HS-27A (cell line): ENCODE measurements around the gene CPNE1.

Experiments used
- DNase-seq: peaks from one replicate; pipeline ENCODE4 v3.0.0-alpha.2; 2012; ENCODE audit warnings: low read depth, missing footprints

The CPNE1 gene

DNA sequence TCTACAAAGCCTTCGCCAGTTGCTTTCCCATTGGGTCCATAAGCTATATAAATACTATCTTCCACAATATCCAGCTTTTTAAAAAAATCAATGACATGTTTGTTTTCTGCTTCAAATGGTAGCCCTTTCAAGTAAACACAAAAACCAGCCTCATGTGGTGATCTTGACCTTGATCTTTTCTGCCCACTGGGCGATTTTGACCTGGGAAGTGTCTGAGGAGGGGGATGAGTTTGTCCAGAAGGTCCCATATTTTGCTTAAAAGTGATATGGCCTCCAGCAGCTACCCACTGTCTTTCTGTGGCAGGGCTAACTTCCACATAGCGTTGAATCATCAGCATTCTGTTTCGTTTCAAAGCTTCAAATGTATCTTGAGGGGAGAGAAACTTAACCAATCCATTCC lies 10.8 kb downstream of the CPNE1 start:
- DNase-seq, result no peak

DNA sequence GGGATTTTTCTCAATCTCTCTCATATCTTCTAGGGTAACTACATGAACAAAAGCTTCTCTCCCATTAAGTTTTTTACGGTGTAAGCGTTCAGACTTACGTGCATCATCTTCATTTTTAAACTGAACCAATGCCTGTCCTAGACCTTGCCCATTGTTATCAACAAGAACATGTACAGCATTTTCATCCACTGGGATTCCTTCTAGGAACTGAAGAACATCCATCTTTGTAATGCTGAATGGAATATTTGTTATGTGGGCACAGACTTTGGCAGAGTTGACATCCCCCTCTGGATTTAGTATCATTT lies 11.3 kb downstream of the CPNE1 start:
- DNase-seq, result no peak

DNA sequence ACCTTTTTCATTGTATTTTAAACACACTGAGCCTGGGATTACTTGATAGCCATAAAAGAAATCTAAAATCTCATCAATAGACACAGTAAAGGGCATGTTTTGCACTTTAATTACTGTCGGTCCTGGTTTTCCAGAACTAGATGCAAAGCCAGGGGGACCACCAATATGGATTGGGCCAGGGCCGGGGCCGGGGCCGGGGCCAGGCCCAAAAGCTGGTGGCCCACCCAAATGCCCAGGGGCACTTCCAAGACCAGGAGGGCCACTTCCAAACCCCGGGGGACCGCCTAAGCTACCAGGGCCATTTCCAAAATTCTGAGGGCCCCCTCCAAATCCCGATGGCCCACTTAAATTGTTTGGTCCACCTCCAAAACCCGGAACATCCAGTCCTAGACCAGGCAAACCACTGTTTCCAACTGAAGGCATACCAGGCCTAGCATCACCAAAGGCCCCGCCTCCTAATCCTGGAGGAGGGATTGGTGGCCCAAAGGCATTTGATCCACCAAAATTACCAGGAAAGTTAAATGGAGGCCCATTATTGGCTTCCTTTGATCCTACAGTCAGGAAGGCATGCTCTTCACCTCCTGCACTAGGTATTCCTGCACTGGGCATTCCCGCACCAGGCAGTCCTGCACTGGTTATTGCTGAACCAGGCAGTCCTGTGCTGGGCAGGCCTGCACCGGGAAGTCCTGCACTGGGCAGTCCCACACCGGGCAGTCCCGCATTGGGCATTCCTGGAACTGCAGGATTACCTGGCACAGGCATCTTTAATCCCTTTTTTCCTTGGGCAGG lies 11.9 kb downstream of the CPNE1 start:
- no peak for DNase-seq

DNA sequence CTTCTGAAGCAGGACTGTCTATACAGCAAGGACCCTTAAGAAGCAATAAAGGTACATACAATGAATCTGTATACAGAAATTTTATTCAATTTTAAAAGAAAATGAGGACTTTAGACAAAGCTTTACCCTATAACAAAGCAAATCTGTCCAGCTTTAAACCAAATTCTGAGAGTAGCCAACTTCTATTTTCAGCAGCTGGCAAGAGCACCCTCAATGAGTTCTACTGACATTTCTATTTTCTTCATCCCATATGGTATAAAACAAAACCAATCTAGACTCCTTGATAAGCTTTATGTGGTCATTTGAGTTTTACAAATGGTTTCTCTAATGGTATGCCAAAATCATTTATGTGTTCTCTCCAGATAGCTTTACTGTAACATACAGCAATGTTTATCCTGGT lies 12.7 kb downstream of the CPNE1 start:
- no peak for DNase-seq

DNA sequence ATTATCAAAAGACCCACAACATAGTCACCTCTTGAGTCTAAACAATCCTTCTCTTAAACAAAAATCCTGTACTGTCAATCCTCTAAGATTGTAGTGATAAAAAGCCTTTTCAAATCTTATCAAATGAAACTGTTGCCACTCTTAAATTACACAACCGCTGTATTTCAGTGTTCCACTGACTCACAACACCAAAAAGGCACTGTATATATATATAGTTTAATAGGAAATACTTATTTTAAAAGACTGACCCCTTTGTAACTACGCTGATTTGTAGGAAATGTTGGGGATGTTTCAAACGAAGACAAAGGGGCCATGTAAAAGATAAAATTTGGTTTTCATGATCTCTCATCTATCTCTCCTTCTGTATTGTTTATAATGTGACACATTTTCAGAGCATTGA lies 14.1 kb downstream of the CPNE1 start:
- no peak for DNase-seq

DNA sequence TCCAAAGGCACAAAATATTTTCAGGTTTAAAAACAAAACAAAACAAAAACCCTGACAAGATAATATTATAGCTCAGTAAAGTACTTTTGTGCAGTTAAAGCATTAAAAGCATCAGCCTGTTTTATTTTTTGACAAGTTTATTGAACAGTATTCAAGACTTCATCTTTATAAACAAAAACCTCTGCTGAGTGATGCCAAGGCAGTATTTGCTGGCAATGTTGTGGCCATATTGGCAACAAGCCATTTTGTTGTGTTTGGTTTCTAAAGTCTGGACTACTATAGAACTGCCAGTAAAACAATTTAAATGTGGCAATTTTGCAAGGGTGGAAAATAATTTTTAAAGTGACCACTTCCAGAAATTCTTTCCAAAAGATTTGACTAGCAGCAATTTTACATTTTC lies 15.9 kb downstream of the CPNE1 start:
- no peak for DNase-seq

DNA sequence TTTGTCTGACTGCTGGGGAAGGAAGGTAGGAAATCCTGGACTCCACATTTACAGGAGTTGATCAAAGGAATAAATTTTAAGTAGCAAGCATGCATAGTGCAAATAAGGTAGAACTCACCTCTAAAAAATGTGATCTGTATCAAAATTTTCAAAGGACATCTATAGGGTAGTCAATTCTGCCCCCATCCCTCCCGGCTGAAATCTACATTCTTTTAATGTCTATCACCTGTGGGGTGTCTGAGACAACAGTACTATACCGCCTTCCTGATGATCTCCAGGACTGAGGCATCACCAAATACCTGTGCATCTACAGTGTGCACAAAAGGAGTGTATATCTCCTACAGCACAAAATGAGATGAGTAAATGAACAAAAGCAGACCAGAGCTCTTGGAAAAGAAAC lies 19.9 kb downstream of the CPNE1 start:
- DNase-seq, result no peak

DNA sequence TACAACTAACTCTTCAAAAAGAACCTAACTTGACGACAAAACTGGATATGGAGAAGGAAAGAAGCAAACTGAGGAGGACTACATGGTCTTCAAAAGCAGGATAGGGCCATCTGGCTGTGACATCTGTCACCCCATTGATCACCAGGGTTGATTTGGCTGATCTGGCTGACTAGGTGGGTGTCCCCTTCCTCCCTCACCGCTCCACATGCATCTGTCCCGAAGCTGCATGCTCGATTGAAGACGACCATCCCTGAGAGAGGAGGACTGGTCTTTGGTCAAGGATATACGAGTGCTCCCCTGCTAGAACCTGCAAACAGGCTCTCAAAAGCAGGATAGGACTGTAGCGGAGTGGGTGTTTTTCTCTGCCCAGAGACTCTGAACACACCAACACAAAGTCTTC lies 21.7 kb downstream of the CPNE1 start:
- no peak for DNase-seq

DNA sequence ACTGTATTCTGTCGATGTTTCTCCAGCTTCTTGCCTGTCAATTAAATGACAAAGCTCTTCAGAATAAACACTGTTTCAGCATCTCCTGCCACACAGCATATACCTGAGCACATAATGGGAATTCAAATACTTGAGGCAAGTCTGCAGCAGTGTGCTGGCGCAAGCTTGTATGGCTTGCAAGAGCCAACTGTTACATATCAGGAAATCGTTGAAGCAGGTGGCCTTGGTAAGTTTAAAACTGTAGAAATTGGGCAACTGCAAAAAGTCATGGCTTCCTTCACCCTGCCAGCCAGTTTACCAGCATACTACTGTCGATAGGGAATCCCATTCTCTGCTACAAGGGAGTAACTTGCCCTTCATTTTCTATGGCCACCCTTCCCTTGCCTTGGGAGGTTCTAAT lies 23.0 kb downstream of the CPNE1 start:
- DNase-seq, result no peak

DNA sequence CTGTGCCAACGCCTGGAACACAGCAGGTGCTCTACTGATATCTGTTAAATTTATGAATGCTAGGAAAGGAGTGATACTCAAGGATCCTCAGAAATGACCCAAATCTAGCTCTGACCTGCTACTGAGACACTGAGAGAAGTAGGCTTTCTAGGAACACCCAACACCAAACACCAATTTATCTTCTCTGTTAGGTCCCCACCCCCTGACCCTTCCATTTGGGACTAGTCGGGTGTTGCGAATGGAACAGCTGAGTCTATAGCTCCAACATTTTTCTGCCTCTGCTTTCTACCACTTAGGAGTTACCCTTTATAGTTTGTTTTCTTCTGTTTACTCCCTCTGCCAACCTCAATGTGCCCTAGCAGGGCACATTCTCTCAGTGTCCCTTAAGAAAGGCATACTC lies 24.0 kb downstream of the CPNE1 start:
- DNase-seq, result no peak

DNA sequence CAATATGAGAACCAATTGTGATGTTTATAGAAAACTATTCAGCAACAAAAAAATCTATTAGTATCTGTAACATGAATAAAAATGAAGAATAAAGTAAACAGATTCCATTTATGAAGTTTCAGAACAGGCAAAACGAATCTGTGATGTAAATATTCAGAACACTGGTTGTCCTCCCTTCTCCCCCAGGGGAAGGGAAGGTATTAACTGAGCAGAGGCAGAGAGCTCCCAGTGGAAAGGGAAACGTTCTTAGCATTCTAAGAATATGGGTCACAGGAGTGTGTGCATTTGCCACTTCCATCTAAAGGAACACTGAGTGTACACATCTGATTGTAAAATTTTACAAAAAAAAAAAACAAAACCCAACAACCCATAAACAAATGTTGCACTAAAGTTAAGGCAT lies 25.9 kb downstream of the CPNE1 start:
- no peak for DNase-seq

DNA sequence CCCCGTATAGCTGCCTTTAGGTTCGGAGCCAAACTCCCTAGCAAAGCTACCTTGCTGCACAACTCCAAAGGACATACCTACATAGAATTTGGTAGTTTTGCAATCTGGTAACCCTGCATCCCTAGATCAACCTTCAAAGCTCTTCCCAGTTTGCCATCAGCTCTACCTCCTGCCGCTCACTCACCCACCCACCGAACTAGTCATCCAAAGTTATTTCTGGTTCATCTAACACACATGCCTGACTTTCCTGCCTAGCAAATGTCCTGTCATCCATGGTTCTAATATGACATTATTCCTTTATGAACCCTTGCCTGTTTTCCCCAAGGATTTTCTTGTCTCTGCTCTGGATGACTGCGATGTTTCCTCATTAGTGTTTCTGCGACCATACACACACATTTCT lies 27.4 kb downstream of the CPNE1 start:
- DNase-seq, result no peak

DNA sequence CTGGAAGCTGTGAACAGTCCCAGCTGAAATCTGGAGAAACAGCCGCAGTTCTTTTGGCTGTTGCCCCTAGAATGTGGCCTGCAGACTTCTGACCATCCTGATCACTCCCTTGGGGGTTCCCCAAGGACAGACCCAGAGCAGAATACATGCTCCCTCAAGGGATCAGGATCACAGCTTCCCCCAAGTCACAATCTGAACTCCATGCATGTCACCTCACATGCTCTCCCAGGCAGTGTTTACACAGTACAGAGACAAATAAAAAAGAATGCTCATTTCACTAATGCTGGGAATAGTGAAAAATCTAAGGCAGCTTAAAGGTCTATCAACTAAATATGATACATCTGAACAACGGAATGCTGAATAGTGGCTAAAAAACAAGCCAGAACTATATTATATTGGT lies 28.6 kb downstream of the CPNE1 start:
- no peak for DNase-seq

DNA sequence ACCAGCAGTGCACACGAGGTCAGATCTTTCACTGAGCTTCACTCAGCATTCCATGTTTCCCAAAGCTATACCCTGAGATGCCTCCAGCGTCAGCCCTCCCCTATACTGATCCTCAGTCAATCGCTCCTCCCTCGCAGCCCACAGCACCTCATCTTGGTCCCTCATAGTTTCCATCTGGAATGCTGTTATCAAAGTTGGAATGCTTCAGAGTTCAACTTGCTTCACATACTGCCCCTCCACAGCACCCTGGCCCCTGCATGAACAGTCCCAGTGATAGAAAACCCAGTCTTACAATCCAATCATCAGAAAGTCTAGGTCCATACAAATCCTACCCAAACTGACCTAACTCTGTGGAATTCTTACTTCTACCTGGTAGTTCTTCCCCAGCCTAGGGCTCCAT lies 29.0 kb downstream of the CPNE1 start:
- no peak for DNase-seq

DNA sequence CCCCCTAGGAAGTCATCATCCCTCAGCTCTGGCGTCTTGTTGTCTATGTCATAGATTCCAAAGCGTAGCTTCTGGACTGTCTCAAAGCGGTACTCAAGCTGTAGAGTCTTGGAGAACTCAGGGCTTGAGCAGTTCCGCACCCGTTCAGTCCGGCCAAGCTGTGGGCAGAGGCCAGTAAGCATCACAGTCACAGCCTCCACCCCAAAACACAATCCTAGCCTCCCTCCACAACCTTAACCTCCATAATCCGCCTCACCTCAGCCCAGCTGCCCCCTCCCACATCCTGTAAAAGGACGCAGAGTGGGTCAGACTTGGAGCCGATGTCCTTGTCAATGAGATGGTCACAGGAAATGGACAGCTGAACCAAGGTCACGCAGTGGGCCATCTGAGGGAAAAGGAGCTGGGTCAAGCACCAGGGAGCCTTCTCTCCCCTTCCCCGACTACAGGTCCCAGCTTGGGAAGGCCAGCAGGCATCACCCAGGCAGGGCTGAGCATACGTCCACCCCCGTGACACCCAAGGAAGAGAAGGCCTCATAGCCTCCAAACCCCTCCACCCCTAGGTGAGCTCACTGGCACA lies 32.1 kb downstream of the CPNE1 start:
- DNase-seq, result no peak

DNA sequence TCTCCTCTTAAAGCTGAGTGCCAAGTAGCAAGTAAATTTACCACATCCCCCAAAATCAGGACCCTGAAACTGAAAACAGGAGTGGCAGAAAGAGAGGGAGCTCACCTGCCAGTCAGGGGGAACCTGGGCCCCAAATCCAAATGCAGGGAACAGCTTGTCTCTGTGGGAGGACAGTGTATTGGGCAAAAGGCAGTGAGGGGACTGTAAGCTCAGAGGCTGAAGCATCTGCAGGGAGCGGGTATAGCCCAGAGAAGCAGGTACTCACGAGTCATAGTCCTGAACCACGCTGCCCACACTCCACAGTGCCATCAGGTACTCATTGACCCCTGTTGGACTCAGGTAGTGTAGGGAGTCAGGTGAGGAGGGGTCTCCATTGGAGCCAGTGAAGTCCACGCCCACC lies 34.1 kb downstream of the CPNE1 start:
- DNase-seq, result no peak

DNA sequence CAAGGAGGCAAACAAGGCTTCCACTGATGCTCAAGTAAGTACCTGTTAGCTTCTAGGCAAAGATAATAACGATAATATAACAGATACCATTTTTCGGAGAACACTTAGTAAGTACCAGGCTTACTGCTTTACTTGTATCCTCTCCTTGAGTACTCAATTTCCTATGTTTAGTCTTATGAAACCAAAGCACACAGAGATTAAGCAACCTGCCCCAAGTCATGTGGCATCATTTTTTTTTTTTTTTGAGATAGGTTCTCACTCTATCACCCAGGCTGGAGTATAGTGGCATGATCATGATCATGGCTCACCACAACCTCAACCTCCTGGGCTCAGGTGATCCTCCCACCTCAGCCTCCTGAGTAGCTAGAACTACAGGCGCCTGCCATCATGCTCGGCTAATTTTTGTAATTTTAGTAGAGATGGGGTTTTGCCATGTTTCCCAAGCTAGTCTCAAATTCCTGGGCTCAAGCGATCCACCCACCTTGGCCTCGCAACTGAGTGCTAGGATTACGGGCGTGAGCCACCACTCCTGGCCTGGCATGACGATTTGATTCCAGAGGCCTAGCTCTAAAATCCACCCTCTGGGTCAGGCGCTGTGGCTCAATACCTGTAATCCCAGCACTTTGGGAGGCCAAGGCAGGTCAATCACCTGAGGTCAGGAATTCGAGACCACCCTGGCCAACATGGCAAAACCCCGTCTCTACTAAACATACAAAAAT lies 35.1 kb downstream of the CPNE1 start:
- no peak for DNase-seq

DNA sequence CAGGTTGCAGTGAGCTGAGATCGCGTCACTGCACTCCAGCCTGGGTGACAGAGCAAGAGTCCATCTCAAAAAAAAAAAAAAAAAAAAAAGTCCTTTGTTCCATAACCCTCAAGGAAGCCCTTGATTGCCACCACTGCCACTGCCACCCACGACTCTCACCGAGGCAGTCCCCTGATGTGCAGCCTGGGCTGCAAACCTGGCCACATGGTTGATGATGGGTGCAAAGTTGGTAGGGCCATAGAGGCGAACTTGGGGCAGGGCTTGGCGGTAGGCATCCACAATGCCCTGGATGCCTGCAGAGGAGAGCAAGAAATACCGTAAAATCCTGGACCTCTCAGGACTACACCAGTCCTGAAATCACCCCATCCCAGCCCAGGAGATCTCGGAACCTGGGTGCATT lies 37.6 kb downstream of the CPNE1 start:
- DNase-seq, result no peak

DNA sequence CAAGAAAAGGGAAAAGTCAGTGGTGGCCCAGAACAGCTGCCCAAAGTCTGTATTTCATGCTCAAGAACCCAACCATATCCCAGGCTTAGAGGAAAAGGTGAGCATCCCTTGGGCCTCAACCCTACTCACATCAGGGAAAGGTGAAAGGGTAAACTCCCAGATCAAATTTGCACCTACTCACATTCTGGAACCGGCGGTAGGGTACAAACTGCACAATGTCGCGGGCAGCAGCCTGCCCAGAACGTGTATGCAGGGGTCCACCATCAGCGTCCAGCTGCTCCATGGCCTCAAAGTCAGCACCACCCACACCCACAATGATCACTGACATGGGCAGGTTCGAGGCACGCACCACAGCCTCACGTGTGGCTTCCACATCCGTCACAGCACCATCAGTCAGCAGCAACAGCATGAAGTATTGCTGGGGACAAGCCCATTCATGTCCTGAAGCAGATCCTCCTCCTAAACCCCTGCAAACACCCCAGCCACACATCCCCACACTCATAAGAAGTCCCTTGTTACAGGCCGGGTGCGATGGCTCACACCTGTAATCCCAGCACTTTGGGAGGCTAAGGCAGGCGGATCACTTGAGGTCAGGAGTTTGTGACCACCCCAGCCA lies 38.2 kb downstream of the CPNE1 start:
- DNase-seq, result no peak

DNA sequence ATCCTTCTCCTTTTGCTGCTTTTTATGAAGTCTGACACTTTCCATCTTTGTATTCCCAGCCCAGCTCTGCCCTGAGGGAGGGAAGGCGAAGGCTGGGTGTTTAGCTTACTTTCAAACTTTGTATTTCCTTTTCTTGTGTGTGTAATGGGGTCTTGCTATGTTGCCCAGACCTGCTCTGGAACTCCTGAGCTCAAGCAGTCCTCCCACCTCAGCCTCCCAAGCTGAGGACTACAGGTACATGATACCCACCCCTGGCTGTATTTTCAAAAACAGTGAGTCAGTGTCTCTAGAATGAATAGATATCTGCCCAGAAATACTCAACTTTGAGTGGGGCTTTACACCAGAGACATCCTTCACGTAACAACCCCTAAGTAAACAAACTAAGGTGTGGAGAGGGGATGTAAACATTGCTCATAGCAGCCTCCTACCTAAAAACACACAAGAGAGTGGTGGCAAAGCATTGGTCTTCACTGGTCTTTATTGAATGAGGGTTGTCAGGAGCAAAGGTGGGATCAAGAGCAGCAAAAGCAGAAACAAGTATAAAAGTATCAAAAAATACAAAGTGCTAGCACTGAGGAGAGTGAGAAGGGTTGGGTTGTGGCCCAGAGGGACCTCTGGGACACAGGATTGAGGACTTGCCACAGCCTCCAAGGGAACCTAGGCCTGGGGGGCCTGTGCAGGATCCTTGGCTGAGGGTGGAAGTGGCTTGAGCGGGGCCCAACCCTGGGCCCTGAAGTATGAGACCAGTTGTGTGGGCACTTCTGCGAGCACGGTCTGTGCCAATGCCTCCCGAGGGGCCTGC lies 38.9 kb downstream of the CPNE1 start:
- DNase-seq, result no peak

DNA sequence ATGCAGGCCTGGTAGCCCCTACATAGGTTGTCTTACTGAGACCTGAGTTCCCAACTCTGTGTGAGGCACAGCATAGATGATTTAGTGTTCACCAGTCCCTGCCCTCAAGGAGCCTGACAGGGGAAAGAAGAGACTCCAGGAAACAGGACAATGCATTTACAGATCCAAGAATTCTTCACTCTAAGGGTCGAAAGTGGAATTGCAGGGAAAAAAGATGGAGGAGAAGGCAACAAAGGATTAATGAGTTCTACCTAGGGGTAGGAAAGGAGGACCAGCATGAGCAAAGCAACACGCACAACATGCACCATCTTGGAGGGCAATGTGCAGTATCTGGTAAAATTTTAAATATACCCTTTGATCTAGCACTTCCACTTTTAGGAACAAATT lies 43.1 kb downstream of the CPNE1 start:
- no peak for DNase-seq

DNA sequence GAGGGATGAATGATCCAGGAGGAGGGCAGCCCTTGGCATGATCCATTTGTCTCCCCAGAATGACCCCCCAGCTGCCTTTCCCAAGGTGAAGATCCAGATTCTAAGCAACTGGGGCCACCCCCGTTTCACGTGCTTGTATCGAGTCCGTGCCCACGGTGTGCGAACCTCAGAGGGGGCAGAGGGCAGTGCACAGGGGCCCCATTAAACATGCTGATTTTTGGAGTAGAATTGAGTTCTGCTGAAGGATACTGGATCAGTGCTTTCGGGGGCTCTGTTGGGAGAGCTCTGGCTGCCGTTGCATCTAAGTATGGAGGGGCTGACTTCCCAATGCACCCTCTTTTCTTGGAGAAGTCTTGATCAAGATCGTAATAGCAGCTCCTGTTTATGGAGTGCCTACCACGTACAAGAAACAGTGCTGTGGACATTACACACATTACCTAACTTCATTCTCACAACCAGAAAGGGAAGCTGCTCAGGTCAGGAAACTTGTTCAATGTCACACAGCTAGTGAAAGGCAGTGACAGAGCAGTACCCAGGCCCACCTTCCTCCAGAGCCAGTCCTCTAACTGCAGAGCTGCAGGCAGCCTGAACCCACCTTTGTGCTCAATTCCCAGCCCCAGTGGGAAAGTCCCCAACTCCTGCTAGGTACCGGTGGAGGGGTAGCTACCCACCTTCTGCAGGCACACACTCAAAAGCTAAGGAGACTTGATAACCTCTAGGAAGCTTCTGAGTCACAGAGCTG lies 43.7 kb downstream of the CPNE1 start:
- DNase-seq, result no peak
